K562 (cell line): ENCODE data around the gene GPR3. TPM values are rescaled to one million over a fixed set of nuclear protein-coding genes. Genes with fewer than 3 reads are reported as not detected.

Experiments
- BRF1 ChIP-seq: IDR thresholded peaks from 3 replicates; pipeline ENCODE4 v1.6.1; 2011; ENCODE audit warnings: borderline replicate concordance, mild to moderate bottlenecking; ENCODE audit not compliant: insufficient read length; ENCODE audit errors: extremely low read depth
- CREM ChIP-seq: IDR thresholded peaks from 2 replicates; pipeline ENCODE4 v1.6.1; 2014; ENCODE audit warnings: antibody characterized with exemption, low read depth
- CXXC5 ChIP-seq: fragments of 250-450 bp; sonication (Bioruptor Pico); IDR thresholded peaks from 2 replicates; pipeline ENCODE4 v1.8.0; 2022; ENCODE audit warnings: inconsistent platforms, mild to moderate bottlenecking, moderate library complexity
- EGR1 ChIP-seq: fragments of 450-650 bp; conservative IDR thresholded peaks from 2 replicates; pipeline ENCODE4 v1.6.1; 2017; ENCODE audit warnings: mild to moderate bottlenecking
- MTF1 ChIP-seq: fragments of 250-450 bp; sonication (Bioruptor Pico); IDR thresholded peaks from 2 replicates; pipeline ENCODE4 v1.9.0; 2021; ENCODE audit warnings: moderate library complexity, mild to moderate bottlenecking, inconsistent platforms, borderline replicate concordance
- NRF1 ChIP-seq, 2 experiments: fragments of 450-650 bp; IDR thresholded peaks in 1 of 2; conservative IDR thresholded peaks in 1 of 2; 2 replicates each; pipeline ENCODE4 v1.6.1; 2014; ENCODE audit warnings: mild to moderate bottlenecking in 2 of 2
- RBM22 ChIP-seq: fragments of 200-400 bp; formaldehyde crosslinking; IDR thresholded peaks from 2 replicates; pipeline ENCODE4 v1.6.1; 2018; ENCODE audit warnings: low read length, low read depth; ENCODE audit not compliant: poor library complexity, severe bottlenecking
- SUPT5H ChIP-seq: fragments of 450-650 bp; IDR thresholded peaks from 2 replicates; pipeline ENCODE4 v1.6.1; 2016
- TARDBP ChIP-seq: fragments of 450-650 bp; IDR thresholded peaks from 2 replicates; pipeline ENCODE4 v1.6.1; 2016
- THRAP3 ChIP-seq: fragments of 450-650 bp; IDR thresholded peaks from 2 replicates; pipeline ENCODE4 v1.6.1; 2016; ENCODE audit warnings: mild to moderate bottlenecking, inconsistent platforms, borderline replicate concordance
- polyA plus RNA-seq, 8 experiments: library from polyadenylated mRNA; depleted of rRNA in 4 of 8; stranded (reverse) in 5 of 8; unstranded in 3 of 8; fragments of >200 nt; fragmentation: Nextera tagmentation in 2 of 8; fragmentation: Illumina TruSeq in 1 of 8; extraction: Ambion mirVana in 2 of 8; extraction: Trizol in 1 of 8; gene quantifications; 2 replicates each; pipeline versions ENCODE4 v1.2.1 to v1.2.3, GENCODE V29; 2011 to 2014; ENCODE audit warnings: inconsistent platforms in 1 of 8, missing spikeins in 1 of 8
- total RNA-seq, 7 experiments: library from RNA; depleted of rRNA in 6 of 7; stranded (reverse); fragments of >200 nt in 6 of 7; fragmentation: Illumina TruSeq in 2 of 7; extraction: Trizol in 2 of 7; gene quantifications; 2 replicates each; pipeline versions ENCODE4 v1.2.1 to v1.2.3, GENCODE V29; 2011 to 2021; ENCODE audit warnings: low replicate concordance in 1 of 7
- TF ChIP-seq, protein P1 (sequence below): fragments of 450-650 bp; conservative IDR thresholded peaks from 2 replicates; pipeline ENCODE4 v1.6.1; 2016; ENCODE audit warnings: missing genetic modification characterization, low read depth, mild to moderate bottlenecking, control low read depth, missing compliant biosample characterization
- TF ChIP-seq, protein P2 (sequence below): fragments of 450-650 bp; IDR thresholded peaks from 2 replicates; pipeline ENCODE4 v1.6.1; 2016; ENCODE audit warnings: mild to moderate bottlenecking, moderate library complexity

GPR3 gene
- total and polyA plus RNA-seq, 9 of the 15 experiments (the other 6 are each of a cell fraction or from before 2014, with no cell fraction given) = 0.24 to 11.5 (median 3.7) TPM

DNA sequence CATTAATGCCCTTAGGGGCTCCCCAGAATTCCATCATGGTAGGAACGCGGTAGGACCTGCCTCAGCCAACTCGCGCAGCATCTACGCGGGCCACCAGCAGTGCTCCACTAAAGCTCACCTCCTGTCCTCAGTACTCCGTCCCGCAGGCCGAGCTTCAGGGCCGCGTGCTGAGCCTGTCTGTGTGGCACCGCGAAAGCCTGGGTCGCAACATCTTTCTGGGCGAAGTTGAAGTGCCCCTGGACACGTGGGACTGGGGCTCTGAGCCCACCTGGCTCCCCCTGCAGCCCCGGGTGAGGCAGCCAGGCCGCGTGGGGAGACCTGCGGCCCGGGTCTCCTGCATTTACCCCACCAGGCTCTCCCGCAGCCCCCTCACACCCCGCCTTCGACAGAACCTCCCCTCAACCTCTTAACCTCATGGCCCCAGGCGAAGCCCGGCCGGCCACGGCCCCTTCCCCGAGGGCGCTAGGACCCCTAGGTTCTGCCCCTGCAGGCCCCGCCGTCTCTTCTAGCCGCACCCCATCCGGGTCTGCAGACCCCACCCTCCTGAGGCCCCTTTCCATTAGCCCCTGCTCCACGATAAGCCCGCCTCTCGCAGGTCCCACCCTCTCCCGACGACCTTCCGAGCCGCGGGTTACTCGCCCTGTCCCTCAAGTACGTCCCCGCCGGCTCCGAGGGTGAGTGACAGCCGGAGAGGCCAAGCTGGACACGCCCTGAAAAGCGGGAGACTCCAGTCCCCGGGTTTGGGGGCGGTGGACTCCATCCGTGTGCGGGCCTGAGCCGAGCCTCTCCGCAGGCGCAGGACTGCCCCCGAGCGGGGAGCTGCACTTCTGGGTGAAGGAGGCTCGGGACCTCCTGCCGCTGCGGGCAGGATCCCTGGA, 41.5 kb upstream of the GPR3 start (continued):
- TF ChIP-seq, protein P1, sequence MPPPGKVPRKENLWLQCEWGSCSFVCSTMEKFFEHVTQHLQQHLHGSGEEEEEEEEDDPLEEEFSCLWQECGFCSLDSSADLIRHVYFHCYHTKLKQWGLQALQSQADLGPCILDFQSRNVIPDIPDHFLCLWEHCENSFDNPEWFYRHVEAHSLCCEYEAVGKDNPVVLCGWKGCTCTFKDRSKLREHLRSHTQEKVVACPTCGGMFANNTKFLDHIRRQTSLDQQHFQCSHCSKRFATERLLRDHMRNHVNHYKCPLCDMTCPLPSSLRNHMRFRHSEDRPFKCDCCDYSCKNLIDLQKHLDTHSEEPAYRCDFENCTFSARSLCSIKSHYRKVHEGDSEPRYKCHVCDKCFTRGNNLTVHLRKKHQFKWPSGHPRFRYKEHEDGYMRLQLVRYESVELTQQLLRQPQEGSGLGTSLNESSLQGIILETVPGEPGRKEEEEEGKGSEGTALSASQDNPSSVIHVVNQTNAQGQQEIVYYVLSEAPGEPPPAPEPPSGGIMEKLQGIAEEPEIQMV (tag) = no peak
- TF ChIP-seq NRF1 (conservative IDR thresholded peaks at IDR 0.05 in 1 of 2, IDR thresholded peaks at IDR 0.05 in 1 of 2) (peak; percentile 84 to 86), BRF1 (no peak), CREM (0 out of 2 replicates have a peak, but pooled peaks have one; percentile 14), MTF1 (CRISPR knock-in tag) (no peak), SUPT5H (peak; percentile 43; the same call in 1 of the 2 replicates), EGR1 (peak; percentile 51), TARDBP (0 out of 2 replicates have a peak, but pooled peaks have one; percentile 44), RBM22 (peak; percentile 4), THRAP3 (0 out of 2 replicates have a peak, but pooled peaks have one; percentile 8), CXXC5 (CRISPR knock-in tag) (peak; percentile 72)
- TF ChIP-seq, protein P2, sequence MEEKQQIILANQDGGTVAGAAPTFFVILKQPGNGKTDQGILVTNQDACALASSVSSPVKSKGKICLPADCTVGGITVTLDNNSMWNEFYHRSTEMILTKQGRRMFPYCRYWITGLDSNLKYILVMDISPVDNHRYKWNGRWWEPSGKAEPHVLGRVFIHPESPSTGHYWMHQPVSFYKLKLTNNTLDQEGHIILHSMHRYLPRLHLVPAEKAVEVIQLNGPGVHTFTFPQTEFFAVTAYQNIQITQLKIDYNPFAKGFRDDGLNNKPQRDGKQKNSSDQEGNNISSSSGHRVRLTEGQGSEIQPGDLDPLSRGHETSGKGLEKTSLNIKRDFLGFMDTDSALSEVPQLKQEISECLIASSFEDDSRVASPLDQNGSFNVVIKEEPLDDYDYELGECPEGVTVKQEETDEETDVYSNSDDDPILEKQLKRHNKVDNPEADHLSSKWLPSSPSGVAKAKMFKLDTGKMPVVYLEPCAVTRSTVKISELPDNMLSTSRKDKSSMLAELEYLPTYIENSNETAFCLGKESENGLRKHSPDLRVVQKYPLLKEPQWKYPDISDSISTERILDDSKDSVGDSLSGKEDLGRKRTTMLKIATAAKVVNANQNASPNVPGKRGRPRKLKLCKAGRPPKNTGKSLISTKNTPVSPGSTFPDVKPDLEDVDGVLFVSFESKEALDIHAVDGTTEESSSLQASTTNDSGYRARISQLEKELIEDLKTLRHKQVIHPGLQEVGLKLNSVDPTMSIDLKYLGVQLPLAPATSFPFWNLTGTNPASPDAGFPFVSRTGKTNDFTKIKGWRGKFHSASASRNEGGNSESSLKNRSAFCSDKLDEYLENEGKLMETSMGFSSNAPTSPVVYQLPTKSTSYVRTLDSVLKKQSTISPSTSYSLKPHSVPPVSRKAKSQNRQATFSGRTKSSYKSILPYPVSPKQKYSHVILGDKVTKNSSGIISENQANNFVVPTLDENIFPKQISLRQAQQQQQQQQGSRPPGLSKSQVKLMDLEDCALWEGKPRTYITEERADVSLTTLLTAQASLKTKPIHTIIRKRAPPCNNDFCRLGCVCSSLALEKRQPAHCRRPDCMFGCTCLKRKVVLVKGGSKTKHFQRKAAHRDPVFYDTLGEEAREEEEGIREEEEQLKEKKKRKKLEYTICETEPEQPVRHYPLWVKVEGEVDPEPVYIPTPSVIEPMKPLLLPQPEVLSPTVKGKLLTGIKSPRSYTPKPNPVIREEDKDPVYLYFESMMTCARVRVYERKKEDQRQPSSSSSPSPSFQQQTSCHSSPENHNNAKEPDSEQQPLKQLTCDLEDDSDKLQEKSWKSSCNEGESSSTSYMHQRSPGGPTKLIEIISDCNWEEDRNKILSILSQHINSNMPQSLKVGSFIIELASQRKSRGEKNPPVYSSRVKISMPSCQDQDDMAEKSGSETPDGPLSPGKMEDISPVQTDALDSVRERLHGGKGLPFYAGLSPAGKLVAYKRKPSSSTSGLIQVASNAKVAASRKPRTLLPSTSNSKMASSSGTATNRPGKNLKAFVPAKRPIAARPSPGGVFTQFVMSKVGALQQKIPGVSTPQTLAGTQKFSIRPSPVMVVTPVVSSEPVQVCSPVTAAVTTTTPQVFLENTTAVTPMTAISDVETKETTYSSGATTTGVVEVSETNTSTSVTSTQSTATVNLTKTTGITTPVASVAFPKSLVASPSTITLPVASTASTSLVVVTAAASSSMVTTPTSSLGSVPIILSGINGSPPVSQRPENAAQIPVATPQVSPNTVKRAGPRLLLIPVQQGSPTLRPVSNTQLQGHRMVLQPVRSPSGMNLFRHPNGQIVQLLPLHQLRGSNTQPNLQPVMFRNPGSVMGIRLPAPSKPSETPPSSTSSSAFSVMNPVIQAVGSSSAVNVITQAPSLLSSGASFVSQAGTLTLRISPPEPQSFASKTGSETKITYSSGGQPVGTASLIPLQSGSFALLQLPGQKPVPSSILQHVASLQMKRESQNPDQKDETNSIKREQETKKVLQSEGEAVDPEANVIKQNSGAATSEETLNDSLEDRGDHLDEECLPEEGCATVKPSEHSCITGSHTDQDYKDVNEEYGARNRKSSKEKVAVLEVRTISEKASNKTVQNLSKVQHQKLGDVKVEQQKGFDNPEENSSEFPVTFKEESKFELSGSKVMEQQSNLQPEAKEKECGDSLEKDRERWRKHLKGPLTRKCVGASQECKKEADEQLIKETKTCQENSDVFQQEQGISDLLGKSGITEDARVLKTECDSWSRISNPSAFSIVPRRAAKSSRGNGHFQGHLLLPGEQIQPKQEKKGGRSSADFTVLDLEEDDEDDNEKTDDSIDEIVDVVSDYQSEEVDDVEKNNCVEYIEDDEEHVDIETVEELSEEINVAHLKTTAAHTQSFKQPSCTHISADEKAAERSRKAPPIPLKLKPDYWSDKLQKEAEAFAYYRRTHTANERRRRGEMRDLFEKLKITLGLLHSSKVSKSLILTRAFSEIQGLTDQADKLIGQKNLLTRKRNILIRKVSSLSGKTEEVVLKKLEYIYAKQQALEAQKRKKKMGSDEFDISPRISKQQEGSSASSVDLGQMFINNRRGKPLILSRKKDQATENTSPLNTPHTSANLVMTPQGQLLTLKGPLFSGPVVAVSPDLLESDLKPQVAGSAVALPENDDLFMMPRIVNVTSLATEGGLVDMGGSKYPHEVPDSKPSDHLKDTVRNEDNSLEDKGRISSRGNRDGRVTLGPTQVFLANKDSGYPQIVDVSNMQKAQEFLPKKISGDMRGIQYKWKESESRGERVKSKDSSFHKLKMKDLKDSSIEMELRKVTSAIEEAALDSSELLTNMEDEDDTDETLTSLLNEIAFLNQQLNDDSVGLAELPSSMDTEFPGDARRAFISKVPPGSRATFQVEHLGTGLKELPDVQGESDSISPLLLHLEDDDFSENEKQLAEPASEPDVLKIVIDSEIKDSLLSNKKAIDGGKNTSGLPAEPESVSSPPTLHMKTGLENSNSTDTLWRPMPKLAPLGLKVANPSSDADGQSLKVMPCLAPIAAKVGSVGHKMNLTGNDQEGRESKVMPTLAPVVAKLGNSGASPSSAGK = peak; percentile 79
